Measurements from ENCODE around the gene APLP1. TPM values are rescaled to one million over a fixed set of nuclear protein-coding genes. Genes with fewer than 3 reads are reported as not detected.
"Not testable (repeated sequence)": the region's sequence is repeated elsewhere in the genome, so short reads cannot be mapped to it uniquely, and the experiment has no call there.

The APLP1 gene
- total RNA-seq, 1 experiment from 2014 or later, result 36.9 TPM

- no peak overlapping the region for H3K9ac ChIP-seq (ENCODE audit: extremely low read depth, insufficient read length, low read length)
- no peaks in the 10 kb centered on the region for H3K4me1 ChIP-seq (ENCODE audit: insufficient read depth, low read length)
- peaks cover 5% of the 10 kb centered on the region in 2 experiments; a peak in 3 of 4 replicates for H3K4me1 Mint-ChIP-seq
- no peak overlapping the region for H3K27ac ChIP-seq (ENCODE audit: insufficient read length, low read depth, low read length)
- H4K8ac ChIP-seq (replicated peaks; ENCODE audit: insufficient read length, low read depth, low read length), result no peak overlapping the region
- H3K27me3 ChIP-seq (ENCODE audit: insufficient read depth, low read length), result no peaks in the 10 kb centered on the region
- no peaks in the 10 kb centered on the region for H3K36me3 Mint-ChIP-seq (ENCODE audit: insufficient read depth in 1 of 3, low read depth in 3 of 3)
- H3K4ac ChIP-seq (ENCODE audit: low read depth, low read length), result no peak overlapping the region
- H2BK120ac ChIP-seq (ENCODE audit: low read depth, low read length, poor library complexity, severe bottlenecking), result no peak overlapping the region
- no CpG with 5 or more reads among the region's 7 CpGs for WGBS (ENCODE audit: extremely low coverage, insufficient read length, low lambda C conversion rate)
- H3K9me3 ChIP-seq (ENCODE audit: control insufficient read depth, low read depth, low read length), result no peaks in the 10 kb centered on the region
- H2BK15ac ChIP-seq (ENCODE audit: low read depth, low read length), result no peak overlapping the region
- no peak overlapping the region for H4K5ac ChIP-seq (ENCODE audit: insufficient read length, low read depth, low read length)
- H3K79me1 ChIP-seq (ENCODE audit: insufficient read depth, low read depth, low read length, poor library complexity, severe bottlenecking), result no peaks in the 10 kb centered on the region
- peaks cover 64% of the 10 kb centered on the region for H3K27me3 Mint-ChIP-seq (ENCODE audit: low read depth)
- H3K9me3 Mint-ChIP-seq, result no peaks in the 10 kb centered on the region
- H3K23ac ChIP-seq (ENCODE audit: insufficient read length, low read depth, low read length), result no peak overlapping the region
- TF ChIP-seq, protein P1, sequence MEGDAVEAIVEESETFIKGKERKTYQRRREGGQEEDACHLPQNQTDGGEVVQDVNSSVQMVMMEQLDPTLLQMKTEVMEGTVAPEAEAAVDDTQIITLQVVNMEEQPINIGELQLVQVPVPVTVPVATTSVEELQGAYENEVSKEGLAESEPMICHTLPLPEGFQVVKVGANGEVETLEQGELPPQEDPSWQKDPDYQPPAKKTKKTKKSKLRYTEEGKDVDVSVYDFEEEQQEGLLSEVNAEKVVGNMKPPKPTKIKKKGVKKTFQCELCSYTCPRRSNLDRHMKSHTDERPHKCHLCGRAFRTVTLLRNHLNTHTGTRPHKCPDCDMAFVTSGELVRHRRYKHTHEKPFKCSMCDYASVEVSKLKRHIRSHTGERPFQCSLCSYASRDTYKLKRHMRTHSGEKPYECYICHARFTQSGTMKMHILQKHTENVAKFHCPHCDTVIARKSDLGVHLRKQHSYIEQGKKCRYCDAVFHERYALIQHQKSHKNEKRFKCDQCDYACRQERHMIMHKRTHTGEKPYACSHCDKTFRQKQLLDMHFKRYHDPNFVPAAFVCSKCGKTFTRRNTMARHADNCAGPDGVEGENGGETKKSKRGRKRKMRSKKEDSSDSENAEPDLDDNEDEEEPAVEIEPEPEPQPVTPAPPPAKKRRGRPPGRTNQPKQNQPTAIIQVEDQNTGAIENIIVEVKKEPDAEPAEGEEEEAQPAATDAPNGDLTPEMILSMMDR (conservative IDR thresholded peaks at IDR 0.05), result no peak
- no peak overlapping the region for H3K18ac ChIP-seq (ENCODE audit: insufficient read length, low read depth, low read length)
- no peak overlapping the region for H3K4me3 Mint-ChIP-seq
- no peak overlapping the region for H2BK12ac ChIP-seq (ENCODE audit: insufficient read length, low read depth, low read length)
- H3K56ac ChIP-seq (ENCODE audit: insufficient read length, low read depth, low read length), result no peak overlapping the region
- H4K91ac ChIP-seq (ENCODE audit: insufficient read length, low read depth, low read length), result no peak overlapping the region
- H2AFZ ChIP-seq (ENCODE audit: low read length), result no peak overlapping the region
- no peak overlapping the region for H2BK20ac ChIP-seq (ENCODE audit: low read depth, low read length, poor library complexity, severe bottlenecking)
- H2AK5ac ChIP-seq (ENCODE audit: insufficient read length, low read length), result no peak overlapping the region
- no peak overlapping the region for H3K27ac Mint-ChIP-seq
- H3K4me2 ChIP-seq (ENCODE audit: insufficient read depth, insufficient read length, low read length), result no peak overlapping the region
- DNase-seq, result no peak
- H3K79me2 ChIP-seq (ENCODE audit: insufficient read depth, low read length), result no peaks in the 10 kb centered on the region
- H3K14ac ChIP-seq (ENCODE audit: insufficient read depth, low read length), result no peak overlapping the region
- H2BK5ac ChIP-seq (ENCODE audit: insufficient read length, low read length), result no peak overlapping the region
- no peaks in the 10 kb centered on the region for H4K20me1 ChIP-seq (ENCODE audit: control insufficient read depth, insufficient read depth, insufficient read length)
- no peak overlapping the region for H3T11ph ChIP-seq (ENCODE audit: low read length)
- H3K23me2 ChIP-seq (ENCODE audit: insufficient read length, low read depth, low read length, poor library complexity, severe bottlenecking), result no peaks in the 10 kb centered on the region
Observed at GRCh38 chr19:35833972-35834371, 34.4 kb upstream of the APLP1 start.

GRCh38 chr19:35836096-35836495, 32.3 kb upstream of the APLP1 start:
- not testable (repeated sequence) for H2AK5ac ChIP-seq (ENCODE audit: insufficient read length, low read length); H3K4me1 ChIP-seq (ENCODE audit: insufficient read depth, low read length); H3K23ac ChIP-seq (ENCODE audit: insufficient read length, low read depth, low read length); H2BK120ac ChIP-seq (ENCODE audit: low read depth, low read length, poor library complexity, severe bottlenecking); H3K9me3 Mint-ChIP-seq; DNase-seq; H3K79me1 ChIP-seq (ENCODE audit: insufficient read depth, low read depth, low read length, poor library complexity, severe bottlenecking); H4K5ac ChIP-seq (ENCODE audit: insufficient read length, low read depth, low read length); H3K9ac ChIP-seq (ENCODE audit: extremely low read depth, insufficient read length, low read length); H4K20me1 ChIP-seq (ENCODE audit: control insufficient read depth, insufficient read depth, insufficient read length); H3K4me2 ChIP-seq (ENCODE audit: insufficient read depth, insufficient read length, low read length); H2BK15ac ChIP-seq (ENCODE audit: low read depth, low read length); H2AFZ ChIP-seq (ENCODE audit: low read length); H4K8ac ChIP-seq (replicated peaks; ENCODE audit: insufficient read length, low read depth, low read length); H3K18ac ChIP-seq (ENCODE audit: insufficient read length, low read depth, low read length); H3K4ac ChIP-seq (ENCODE audit: low read depth, low read length); H3K56ac ChIP-seq (ENCODE audit: insufficient read length, low read depth, low read length); H3K23me2 ChIP-seq (ENCODE audit: insufficient read length, low read depth, low read length, poor library complexity, severe bottlenecking); H3K4me3 Mint-ChIP-seq; H3T11ph ChIP-seq (ENCODE audit: low read length); H3K27ac ChIP-seq (ENCODE audit: insufficient read length, low read depth, low read length); H3K14ac ChIP-seq (ENCODE audit: insufficient read depth, low read length); H3K27me3 ChIP-seq (ENCODE audit: insufficient read depth, low read length); H3K79me2 ChIP-seq (ENCODE audit: insufficient read depth, low read length); H2BK20ac ChIP-seq (ENCODE audit: low read depth, low read length, poor library complexity, severe bottlenecking); H3K4me1 Mint-ChIP-seq; H2BK5ac ChIP-seq (ENCODE audit: insufficient read length, low read length); H3K27ac Mint-ChIP-seq; H3K36me3 Mint-ChIP-seq (ENCODE audit: insufficient read depth in 1 of 3, low read depth in 3 of 3); H3K9me3 ChIP-seq (ENCODE audit: control insufficient read depth, low read depth, low read length); H4K91ac ChIP-seq (ENCODE audit: insufficient read length, low read depth, low read length); H2BK12ac ChIP-seq (ENCODE audit: insufficient read length, low read depth, low read length)
- H3K27me3 Mint-ChIP-seq (ENCODE audit: low read depth), result peaks cover 59% of the 10 kb centered on the region
- WGBS (ENCODE audit: extremely low coverage, insufficient read length, low lambda C conversion rate), result no CpG with 5 or more reads among the region's 11 CpGs
